Stimulated activated CD4-positive, alpha-beta T cell treated with anti-CD3 and anti-CD28 coated beads, Interleukin-4, amount 100 ng/mL, for 48 hours (primary cell): ENCODE results near the gene DHRS3.

Experiments
- DNase-seq, 2 donors: peaks; one replicate each; pipeline ENCODE4 v3.0.0-alpha.2; 2020; ENCODE audit warnings: low read depth in 2 of 2

DHRS3 gene

GRCh38 chr1:12616709-12617373, 1.2 kb downstream of the DHRS3 start:
- no peak for DNase-seq

GRCh38 chr1:12615865-12616708, 1.9 kb downstream of the DHRS3 start:
- no peak for DNase-seq

- DNase-seq, result no peak
Measured at GRCh38 chr1:12615159-12615864, 2.7 kb downstream of the DHRS3 start.

- no peak for DNase-seq
Measured at GRCh38 chr1:12614402-12615158, 3.4 kb downstream of the DHRS3 start.

DNA sequence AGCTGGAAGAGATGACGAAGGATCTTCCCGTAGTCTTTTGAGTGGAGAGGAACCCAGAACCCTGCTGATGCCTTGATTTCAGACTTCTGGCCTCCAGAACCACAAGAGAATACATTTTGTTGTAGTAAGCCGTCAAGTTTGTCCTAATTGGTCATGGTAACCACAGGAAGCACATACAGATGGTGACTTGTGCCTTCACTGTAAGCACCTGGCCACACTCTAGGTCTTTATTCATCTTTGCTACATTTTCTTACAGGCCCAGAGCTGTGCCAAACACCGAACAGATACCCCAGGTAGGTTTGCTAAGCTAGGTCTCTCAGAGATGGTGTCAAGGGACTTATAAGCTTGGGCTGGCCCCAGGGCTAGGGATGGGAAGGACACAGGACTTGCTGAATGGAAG, 4.8 kb downstream of the DHRS3 start:
- no peak for DNase-seq

DNA sequence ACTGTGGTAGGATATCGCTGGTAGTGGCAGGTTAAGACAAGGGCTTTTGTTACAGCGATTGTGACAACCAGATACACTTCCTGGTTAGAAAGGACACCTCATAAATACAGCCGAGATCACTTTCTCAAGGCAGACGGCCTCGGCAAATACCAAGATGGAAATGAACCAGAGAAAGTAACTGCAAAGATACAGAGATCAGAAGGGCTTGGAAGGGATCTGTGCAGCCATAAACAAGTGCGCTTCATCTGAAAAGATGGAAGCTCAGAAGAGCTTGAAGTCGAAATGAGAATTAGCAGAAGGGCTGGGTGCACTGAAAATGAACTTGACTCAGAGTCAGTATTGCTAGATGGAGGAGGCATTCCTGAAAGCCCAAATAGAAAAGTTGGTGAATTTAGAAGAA, 7.1 kb downstream of the DHRS3 start:
- DNase-seq, result no peak

DNA sequence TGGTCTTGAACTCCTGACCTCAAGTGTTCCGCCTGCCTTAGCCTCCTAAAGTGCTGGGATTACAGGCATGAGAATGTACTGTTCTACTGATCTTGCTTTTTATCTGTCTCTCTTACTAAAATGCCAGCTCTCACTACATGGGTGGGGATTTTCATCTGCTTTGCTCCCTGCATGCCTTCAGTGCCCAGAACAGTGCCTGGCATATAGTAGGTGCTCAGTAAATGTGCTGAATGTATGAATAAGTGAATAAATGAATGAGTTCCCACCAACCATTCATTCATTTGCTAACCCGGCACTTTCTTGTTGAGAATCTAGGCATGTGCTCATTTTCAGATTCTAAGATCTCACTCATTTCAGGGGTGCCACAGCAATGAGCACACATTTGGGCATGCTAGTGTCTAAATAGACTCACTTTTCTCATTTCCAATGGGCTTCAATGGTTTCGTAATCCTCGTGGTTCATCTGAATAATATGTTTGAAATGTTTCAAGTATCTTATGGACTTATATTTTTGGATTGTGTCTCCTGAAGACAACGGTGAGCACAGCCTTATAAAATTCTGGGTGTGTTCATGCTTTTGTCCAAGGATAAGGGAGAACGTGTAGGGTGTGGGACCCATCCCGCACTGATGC, 7.6 kb downstream of the DHRS3 start:
- no peak for DNase-seq

- DNase-seq, result no peak
Measured at GRCh38 chr1:12609469-12610003, 8.5 kb downstream of the DHRS3 start.

GRCh38 chr1:12608311-12608957, 9.6 kb downstream of the DHRS3 start:
- DNase-seq, result no peak

- no peak for DNase-seq
Measured at GRCh38 chr1:12607263-12607662, 10.7 kb downstream of the DHRS3 start.

DNA sequence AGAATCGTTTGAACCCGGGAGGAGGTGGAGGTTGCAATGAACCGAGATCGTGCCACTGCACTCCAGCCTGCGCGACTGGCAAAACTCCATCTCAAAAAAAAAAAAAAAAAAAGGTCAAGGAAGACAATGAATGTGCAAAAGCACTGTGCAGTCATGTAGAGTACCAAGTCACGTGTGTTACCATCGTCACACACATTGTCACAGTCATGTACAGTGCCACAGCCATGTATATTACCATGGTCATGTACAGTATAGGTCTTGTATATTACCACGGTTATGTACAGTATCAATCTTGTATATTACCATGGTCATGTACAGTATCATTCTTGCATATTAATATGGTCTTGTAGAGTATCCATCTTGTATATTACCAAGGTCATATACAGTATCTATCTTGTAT, 13.0 kb downstream of the DHRS3 start:
- no peak for DNase-seq

DNA sequence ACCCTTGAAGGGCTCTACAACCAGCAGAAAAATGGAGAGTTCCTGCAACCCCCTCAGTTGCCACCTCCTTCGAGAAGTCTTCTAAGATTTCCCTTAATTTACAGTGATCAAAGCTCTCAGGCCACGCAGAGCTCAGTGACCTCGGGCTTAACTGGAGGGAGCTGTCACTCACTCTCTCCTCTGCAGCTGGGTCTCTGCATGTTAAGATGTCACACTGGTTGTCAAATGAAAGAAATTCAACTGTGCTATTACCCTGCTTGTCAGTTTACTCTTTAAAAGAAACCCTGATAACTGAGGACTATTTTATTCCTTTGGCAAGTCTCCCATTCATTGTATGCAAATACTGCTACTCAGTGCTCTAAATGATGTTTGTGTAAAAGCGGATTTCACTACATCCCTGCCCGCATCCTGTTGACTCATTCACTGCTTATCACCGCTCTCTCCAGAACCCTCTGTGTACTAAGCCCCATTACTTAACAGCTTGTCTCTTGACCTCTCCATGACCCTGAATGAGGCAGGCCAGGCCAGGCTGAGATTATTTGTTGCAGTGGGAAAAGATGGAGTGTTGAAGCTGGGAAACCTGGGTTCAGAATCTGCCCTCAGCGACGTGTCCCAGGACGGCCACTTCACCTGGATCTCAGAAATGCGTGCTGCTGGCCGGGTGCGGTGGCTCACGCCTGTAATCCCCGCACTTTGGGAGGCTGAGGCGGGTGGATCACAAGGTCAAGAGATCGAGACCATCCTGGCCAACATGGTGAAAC, 13.7 kb downstream of the DHRS3 start:
- peak in 1 of 2 donors; percentile 59 for DNase-seq

DNA sequence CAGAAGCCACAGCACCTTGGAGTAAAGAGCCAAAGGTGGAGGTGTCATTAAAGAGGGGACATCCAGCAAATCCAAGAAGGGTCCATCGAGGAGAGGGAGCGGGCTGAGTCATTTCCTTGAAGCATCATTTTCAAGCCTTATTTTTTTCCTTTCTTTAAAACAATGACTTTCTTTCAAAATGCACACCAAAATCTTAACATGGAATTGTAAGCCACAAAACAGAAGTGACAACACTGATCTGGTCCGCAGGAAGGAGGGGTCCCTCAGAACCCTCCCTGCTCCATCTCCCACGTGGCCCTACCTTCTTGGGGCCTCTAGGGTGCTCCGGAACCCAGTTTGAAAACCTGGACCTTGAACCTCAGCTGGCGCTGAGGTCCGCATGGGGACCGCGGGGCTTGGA, 14.8 kb downstream of the DHRS3 start:
- DNase-seq, result no peak

- no peak for DNase-seq
Measured at GRCh38 chr1:12602659-12603024, 15.4 kb downstream of the DHRS3 start.

DNA sequence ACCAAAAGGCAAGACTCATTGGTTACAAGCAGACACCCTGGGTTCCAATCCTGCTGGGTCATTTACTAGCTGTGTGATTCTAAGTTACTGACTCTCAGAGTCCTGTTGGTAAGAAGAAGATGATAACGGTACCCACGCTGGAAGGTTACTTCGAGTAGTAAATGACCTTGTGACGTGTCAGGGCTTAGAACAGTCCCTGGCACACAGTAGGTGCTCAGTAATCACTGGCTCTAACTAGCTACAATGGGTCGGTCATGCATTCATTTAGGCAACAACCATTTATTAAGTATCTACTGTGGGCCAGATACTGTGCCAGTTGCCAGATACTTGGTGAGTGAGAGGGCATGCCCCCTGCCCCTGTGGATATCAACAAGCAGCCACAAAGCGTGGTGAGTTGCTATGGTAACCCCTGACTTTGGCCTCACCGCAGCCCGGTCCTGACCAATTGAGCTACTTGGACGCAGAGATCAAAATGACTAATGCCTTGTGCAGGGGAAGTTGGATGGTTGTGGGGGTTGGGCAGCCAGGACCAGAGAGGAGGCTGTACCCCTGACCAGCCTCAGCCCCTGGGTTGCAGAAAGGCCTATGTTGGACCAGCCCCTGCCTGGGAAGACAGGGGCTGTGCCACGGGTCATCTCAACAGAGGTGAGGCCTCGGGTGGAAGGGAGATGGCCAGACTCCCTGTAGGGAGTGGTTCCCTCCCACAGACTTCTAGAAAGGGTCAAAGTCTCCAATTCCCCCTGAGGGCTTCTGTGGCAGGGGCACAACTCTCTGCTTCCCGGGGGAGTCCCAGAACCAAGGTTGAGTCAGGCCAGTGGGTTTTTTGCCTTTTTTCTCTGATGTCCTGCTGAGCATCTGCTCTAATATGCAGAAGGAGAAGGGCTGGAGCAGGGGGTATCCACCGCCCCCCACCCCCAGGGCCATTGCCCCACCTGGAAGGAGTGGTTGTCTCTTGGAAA, 16.0 kb downstream of the DHRS3 start:
- DNase-seq, result no peak

- no peak for DNase-seq
Measured at GRCh38 chr1:12600880-12601633, 17.0 kb downstream of the DHRS3 start.

GRCh38 chr1:12600335-12600734, 17.7 kb downstream of the DHRS3 start:
- DNase-seq, result no peak

GRCh38 chr1:12599657-12600056, 18.4 kb downstream of the DHRS3 start:
- no peak for DNase-seq
